Kidney (tissue), 14 donors: Measurements from ENCODE around the gene PRDM16. TPM values are rescaled to one million over a fixed set of nuclear protein-coding genes. Genes with fewer than 3 reads are reported as not detected.
A peak's percentile ranks its signal among the peaks of the same experiment; 100 is the strongest.

Source experiments
- DNase-seq, 5 donors: peaks; one replicate each; pipeline ENCODE4 v3.0.0-alpha.2; 2013 to 2020
- FAIRE-seq: peaks from 2 replicates; lab custom pipeline; 2012; peaks lifted over from hg19 to GRCh38; lab: Jason Lieb, UNC
- H3K27ac ChIP-seq, 2 donors: one replicate each; pipeline ENCODE4 v1.7.0; 2013; ENCODE audit warnings: low read depth in 2 of 2, low read length in 2 of 2, inconsistent platforms in 1 of 2
- H3K27me3 ChIP-seq: one replicate; pipeline ENCODE4 v1.7.1; 2013; ENCODE audit warnings: low read length, inconsistent platforms; ENCODE audit not compliant: control insufficient read depth, insufficient read depth
- H3K36me3 ChIP-seq, 3 donors: one replicate each; pipeline versions ENCODE4 v1.7.0 to v1.7.1; 2013; ENCODE audit warnings: low read length in 3 of 3, control low read depth in 1 of 3, inconsistent platforms in 1 of 3; ENCODE audit not compliant: insufficient read depth in 3 of 3, control insufficient read depth in 2 of 3
- H3K4me1 ChIP-seq, 3 donors: one replicate each; pipeline versions ENCODE4 v1.7.0 to v1.7.1; 2013; ENCODE audit warnings: low read length in 3 of 3, inconsistent platforms in 1 of 3, low read depth in 1 of 3; ENCODE audit not compliant: control insufficient read depth in 2 of 3, insufficient read depth in 2 of 3
- H3K4me3 ChIP-seq, 3 donors: one replicate each; pipeline versions ENCODE4 v1.7.0 to v1.8.1; 2013; ENCODE audit warnings: low read length in 3 of 3, control low read depth in 1 of 3, inconsistent platforms in 1 of 3
- H3K9ac ChIP-seq, 3 donors: one replicate each; pipeline versions ENCODE4 v1.7.0 to v1.7.1; 2013; ENCODE audit warnings: low read length in 3 of 3, control low read depth in 1 of 3, inconsistent platforms in 1 of 3
- H3K9me3 ChIP-seq, 3 donors: one replicate each; pipeline versions ENCODE4 v1.7.0 to v1.7.1; 2013; ENCODE audit warnings: low read length in 3 of 3, control low read depth in 1 of 3, inconsistent platforms in 1 of 3; ENCODE audit not compliant: control insufficient read depth in 2 of 3, insufficient read depth in 1 of 3
- CTCF ChIP-seq: IDR thresholded peaks from 3 replicates; pipeline ENCODE4 v1.5.1; 2012; ENCODE audit warnings: mild to moderate bottlenecking, moderate library complexity, borderline replicate concordance; ENCODE audit not compliant: insufficient read depth; ENCODE audit errors: extremely low read depth
- intact Hi-C: fragments of 100-400 bp; cut with DNase I; formaldehyde crosslinking; loops from one replicate; pipeline ENCODE4 v1.11.1; 2022
- polyA plus RNA-seq: library from polyadenylated mRNA; stranded (reverse); fragments of 350-450 nt; fragmentation: Illumina TruSeq; extraction: RNeasy Lipid Tissue Mini Kit (QIAGEN cat#74804); gene quantifications from one replicate; pipeline ENCODE4 v1.2.3, GENCODE V29; 2014; ENCODE audit warnings: low read depth, low replicate concordance; ENCODE audit not compliant: insufficient read depth
- total RNA-seq: library from RNA; stranded (reverse); fragmentation: NEBNext Ultra II Directional; extraction: Animal tissue kit (Norgen Biotek cat#: 25700); gene quantifications from one replicate; pipeline ENCODE4 v1.2.1, GENCODE V29; 2021
- donor health status: control.
- donor health status: control.
- donor health status: control.
- donor health status: control.
- donor health status: control.
- donor health status: DM: yes; HTN: yes; CAD: no.
- donor health status: Normal renal cell carcinoma (clear cell type).

Gene PRDM16
- total and polyA plus RNA-seq, 2 donors from 2014 or later, result 3.0 to 21.9 TPM

- peak overlapping the region; percentile 63 to 79 for H3K27ac ChIP-seq
- H3K9me3 ChIP-seq, result no peaks in the 10 kb centered on the region
- no peak for FAIRE-seq
- H3K36me3 ChIP-seq, result no peaks in the 10 kb centered on the region
- no peak overlapping the region for H3K4me3 ChIP-seq
- H3K9ac ChIP-seq, result no peak overlapping the region
- DNase-seq, result no peak
- peaks cover 0 to 7% (median 0%) of the 10 kb centered on the region in 3 donors for H3K4me1 ChIP-seq
- no peak for TF ChIP-seq CTCF
- intact Hi-C loops, result no loop called here
- peaks cover 2% of the 10 kb centered on the region for H3K27me3 ChIP-seq
Observed at GRCh38 chr1:3276341-3276800, 207.4 kb downstream of the PRDM16 start.

GRCh38 chr1:3277011-3277471, 208.0 kb downstream of the PRDM16 start:
- no peak for TF ChIP-seq CTCF
- FAIRE-seq, result no peak
- H3K9ac ChIP-seq, result no peak overlapping the region
- H3K36me3 ChIP-seq, result no peaks in the 10 kb centered on the region
- peaks cover 0 to 8% (median 0%) of the 10 kb centered on the region in 3 donors for H3K4me1 ChIP-seq
- H3K9me3 ChIP-seq, result no peaks in the 10 kb centered on the region
- no peak overlapping the region for H3K4me3 ChIP-seq
- H3K27me3 ChIP-seq, result peaks cover 2% of the 10 kb centered on the region
- DNase-seq, result no peak
- intact Hi-C loops, result no loop called here
- no peak overlapping the region for H3K27ac ChIP-seq

GRCh38 chr1:3277623-3278022, 208.6 kb downstream of the PRDM16 start:
- DNase-seq, result no peak
- no peak overlapping the region for H3K4me3 ChIP-seq
- peaks cover 0 to 8% (median 0%) of the 10 kb centered on the region in 3 donors for H3K4me1 ChIP-seq
- peaks cover 2% of the 10 kb centered on the region for H3K27me3 ChIP-seq
- H3K36me3 ChIP-seq, result no peaks in the 10 kb centered on the region
- H3K27ac ChIP-seq, result no peak overlapping the region
- H3K9ac ChIP-seq, result no peak overlapping the region
- no peak for TF ChIP-seq CTCF
- no peaks in the 10 kb centered on the region for H3K9me3 ChIP-seq
- intact Hi-C loops, result no loop called here
- no peak for FAIRE-seq
